Activated CD8-positive, alpha-beta T cell treated with anti-CD3 and anti-CD28 coated beads for 36 hours (primary cell): Measurements from ENCODE around the gene COPZ1. TPM values are rescaled to one million over a fixed set of nuclear protein-coding genes. Genes with fewer than 3 reads are reported as not detected.
"Not testable (repeated sequence)": the region's sequence is repeated elsewhere in the genome, so short reads cannot be mapped to it uniquely, and the experiment has no call there.

Experiments
- ATAC-seq: fragments of 200-7000 bp; cut with Tn5 transposase; one replicate; pipeline ENCODE4 v1.10.0; 2021; ENCODE audit warnings: mild to moderate bottlenecking, moderate library complexity
- CTCF ChIA-PET: fragments of 350-600 bp; sonication (Branson Sonifier 250); formaldehyde crosslinking; loops from one replicate; lab custom pipeline; 2021; ENCODE audit warnings: antibody characterized with exemption; lab: Charles Lee
- POLR2A ChIA-PET: fragments of 350-600 bp; sonication (Branson Sonifier 250); formaldehyde crosslinking; loops from one replicate; lab custom pipeline; 2021; ENCODE audit warnings: antibody characterized with exemption; lab: Charles Lee
- DNase-seq: peaks from one replicate; pipeline ENCODE4 v3.0.0-alpha.2; 2020
- H3K27ac Mint-ChIP-seq: one replicate; pipeline ENCODE4 v1.8.0; 2021; ENCODE audit warnings: mild to moderate bottlenecking, mixed read lengths
- H3K27me3 Mint-ChIP-seq: one replicate; pipeline ENCODE4 v1.8.0; 2021; ENCODE audit warnings: mixed read lengths
- H3K36me3 Mint-ChIP-seq: one replicate; pipeline ENCODE4 v1.8.0; 2021; ENCODE audit warnings: low read depth, mixed read lengths
- H3K4me1 Mint-ChIP-seq: one replicate; pipeline ENCODE4 v1.8.0; 2021; ENCODE audit warnings: low read depth, mixed read lengths
- H3K4me3 Mint-ChIP-seq: one replicate; pipeline ENCODE4 v1.8.0; 2021; ENCODE audit warnings: mild to moderate bottlenecking, moderate library complexity, mixed read lengths
- H3K9me3 Mint-ChIP-seq: one replicate; pipeline ENCODE4 v1.8.0; 2021; ENCODE audit warnings: mixed read lengths
- CTCF ChIP-seq: fragments of 200-600 bp; IDR thresholded peaks from one replicate; pipeline ENCODE4 v1.8.0; 2022; ENCODE audit warnings: antibody characterized with exemption, mild to moderate bottlenecking
- intact Hi-C: fragments of 100-400 bp; cut with micrococcal nuclease; formaldehyde crosslinking; loops from one replicate; pipeline ENCODE4 v1.10.0; 2022
- total RNA-seq, 2 experiments: library from RNA; stranded (reverse); gene quantifications; one replicate each; pipeline ENCODE4 v1.2.3, GENCODE V29; 2021

Gene COPZ1
- total RNA-seq, 2 experiments from 2014 or later: 75.8 to 78.4 TPM

- Mint-ChIP-seq H3K27ac (no peak within 1 kb of the TSS), H3K4me3 (no peak within 1 kb of the TSS), H3K27me3 (no peaks in the 10 kb centered on the region), H3K4me1 (peaks cover 44% of the 10 kb centered on the region), H3K36me3 (peaks cover 12% of the 10 kb centered on the region), H3K9me3 (no peaks in the 10 kb centered on the region)
- ChIA-PET CTCF (interaction anchor here (1.0 to 2.1 kb wide), 10 partner anchors 9 to 120 kb away, joined by 3 to 8 read pairs (median 5); no protein-coding TSS in a partner anchor), POLR2A (interaction anchor here (0.6 to 2.9 kb wide), 27 partner anchors 8 to 1837 kb away, joined by 3 to 44 read pairs (median 4); partner anchors contain the start of gene COPZ1)
- TF ChIP-seq CTCF: no peak
- intact Hi-C loops: loop anchor here (2.0 kb wide), 1 partner anchor 45 kb away; the partner anchor contains the start of gene COPZ1
- peak; percentile 78 for ATAC-seq
- peak; percentile 99 for DNase-seq
These were observed 45.1 kb upstream of the COPZ1 start, which contains the start of gene CBX5 for GRCh38 chr12:54279632-54280467. Gene CBX5, minus strand, starts transcription at chr12:54280122. Its CDS starts 22,472 bp downstream, at chr12:54257650.

GRCh38 chr12:54280468-54281260, 44.3 kb upstream of the COPZ1 start, which contains the start of gene HNRNPA1:
Gene HNRNPA1, plus strand, starts transcription at chr12:54280726. Its CDS starts 82 bp downstream, at chr12:54280808.
- Mint-ChIP-seq H3K4me1 (peaks cover 44% of the 10 kb centered on the region), H3K36me3 (peaks cover 10% of the 10 kb centered on the region), H3K9me3 (no peaks in the 10 kb centered on the region), H3K27me3 (no peaks in the 10 kb centered on the region), H3K27ac (no peak within 1 kb of the TSS), H3K4me3 (no peak within 1 kb of the TSS)
- peak; percentile 97 for DNase-seq
- ChIA-PET CTCF (interaction anchor here (1.0 to 2.1 kb wide), 12 partner anchors 8 to 119 kb away, joined by 3 to 8 read pairs (median 4); partner anchors contain the start of gene COPZ1), POLR2A (interaction anchor here (0.6 to 2.9 kb wide), 35 partner anchors 8 to 1837 kb away, joined by 3 to 44 read pairs (median 4); partner anchors contain the start of gene COPZ1)
- intact Hi-C loops: loop anchor here (2.0 kb wide), 1 partner anchor 44 kb away; the partner anchor contains the start of gene COPZ1
- peak; percentile 87 for ATAC-seq
- no peak for TF ChIP-seq CTCF

- not testable (repeated sequence) for DNase-seq, H3K27me3 Mint-ChIP-seq, H3K27ac Mint-ChIP-seq, H3K36me3 Mint-ChIP-seq, H3K9me3 Mint-ChIP-seq, H3K4me3 Mint-ChIP-seq, ATAC-seq
- ChIA-PET CTCF (interaction anchor here (0.6 to 1.9 kb wide), 5 partner anchors 9 to 118 kb away, joined by 3 to 5 read pairs (median 3); partner anchors contain the start of gene COPZ1), POLR2A (interaction anchor here (0.7 to 2.6 kb wide), 17 partner anchors 9 to 190 kb away, joined by 3 to 44 read pairs (median 4); no protein-coding TSS in a partner anchor)
- intact Hi-C loops: loop anchor here (2.0 kb wide), 1 partner anchor 44 kb away; the partner anchor contains the start of gene COPZ1
- peaks cover 44% of the 10 kb centered on the region for H3K4me1 Mint-ChIP-seq
These were observed 43.7 kb upstream of the COPZ1 start for GRCh38 chr12:54281261-54281638.

- intact Hi-C loops: loop anchor here (2.0 kb wide), 1 partner anchor 43 kb away; the partner anchor contains the start of gene COPZ1
- H3K4me3 Mint-ChIP-seq: not testable (repeated sequence)
These were observed 43.2 kb upstream of the COPZ1 start for GRCh38 chr12:54281694-54282093.

GRCh38 chr12:54282949-54283593, 41.9 kb upstream of the COPZ1 start:
- no peak overlapping the region for H3K27ac Mint-ChIP-seq
- no peaks in the 10 kb centered on the region for H3K36me3 Mint-ChIP-seq
- POLR2A ChIA-PET: interaction anchor here (0.8 to 7.5 kb wide), 10 partner anchors 10 to 87 kb away, joined by 3 to 70 read pairs (median 6); no protein-coding TSS in a partner anchor
- intact Hi-C loops: no loop called here
- peaks cover 42% of the 10 kb centered on the region for H3K4me1 Mint-ChIP-seq
- H3K9me3 Mint-ChIP-seq: no peaks in the 10 kb centered on the region
- H3K4me3 Mint-ChIP-seq: no peak overlapping the region
- CTCF ChIA-PET: interaction anchor here (1.4 to 3.4 kb wide), 2 partner anchors 11 to 53 kb away, joined by 4 to 16 read pairs; no protein-coding TSS in a partner anchor
- peak; percentile 64 for DNase-seq
- no peak for ATAC-seq
- TF ChIP-seq CTCF: no peak
- no peaks in the 10 kb centered on the region for H3K27me3 Mint-ChIP-seq

More at GRCh38 chr12:54281694-54282093, 43.2 kb upstream of the COPZ1 start:
- H3K27me3 Mint-ChIP-seq, H3K36me3 Mint-ChIP-seq, ATAC-seq, H3K9me3 Mint-ChIP-seq, H3K27ac Mint-ChIP-seq, DNase-seq: not testable (repeated sequence)
- CTCF ChIA-PET: interaction anchor here (0.6 to 1.3 kb wide), 4 partner anchors 9 to 118 kb away, joined by 3 read pairs; partner anchors contain the start of gene COPZ1
- peaks cover 43% of the 10 kb centered on the region for H3K4me1 Mint-ChIP-seq
- POLR2A ChIA-PET: interaction anchor here (0.7 to 2.6 kb wide), 17 partner anchors 10 to 189 kb away, joined by 3 to 44 read pairs (median 4); no protein-coding TSS in a partner anchor

GRCh38 chr12:54284070-54284780, 40.7 kb upstream of the COPZ1 start:
- H3K36me3 Mint-ChIP-seq, DNase-seq, H3K27ac Mint-ChIP-seq, intact Hi-C loops, ATAC-seq, H3K9me3 Mint-ChIP-seq, H3K4me3 Mint-ChIP-seq, H3K27me3 Mint-ChIP-seq: not testable (repeated sequence)
- ChIA-PET POLR2A (interaction anchor here (0.6 to 7.5 kb wide), 16 partner anchors 8 to 106 kb away, joined by 3 to 70 read pairs (median 4); no protein-coding TSS in a partner anchor), CTCF (interaction anchor here (1.1 to 3.4 kb wide), 4 partner anchors 10 to 84 kb away, joined by 4 to 20 read pairs (median 10); partner anchors contain the start of gene COPZ1)
- H3K4me1 Mint-ChIP-seq: peaks cover 38% of the 10 kb centered on the region
